Spleen (tissue), 3 donors: ENCODE results near the gene WDFY1.

Experiments
- POLR2A ChIP-seq, 3 donors: fragments of 450-650 bp; IDR thresholded peaks; one replicate each; pipeline ENCODE4 v1.5.1; 2017; ENCODE audit warnings: antibody characterized with exemption in 3 of 3, mild to moderate bottlenecking in 1 of 3
- POLR2AphosphoS5 ChIP-seq, 3 donors: sonication (generic); formaldehyde crosslinking; IDR thresholded peaks; one replicate each; pipeline ENCODE4 v1.5.1; 2017; ENCODE audit warnings: antibody characterized with exemption in 3 of 3

DNA sequence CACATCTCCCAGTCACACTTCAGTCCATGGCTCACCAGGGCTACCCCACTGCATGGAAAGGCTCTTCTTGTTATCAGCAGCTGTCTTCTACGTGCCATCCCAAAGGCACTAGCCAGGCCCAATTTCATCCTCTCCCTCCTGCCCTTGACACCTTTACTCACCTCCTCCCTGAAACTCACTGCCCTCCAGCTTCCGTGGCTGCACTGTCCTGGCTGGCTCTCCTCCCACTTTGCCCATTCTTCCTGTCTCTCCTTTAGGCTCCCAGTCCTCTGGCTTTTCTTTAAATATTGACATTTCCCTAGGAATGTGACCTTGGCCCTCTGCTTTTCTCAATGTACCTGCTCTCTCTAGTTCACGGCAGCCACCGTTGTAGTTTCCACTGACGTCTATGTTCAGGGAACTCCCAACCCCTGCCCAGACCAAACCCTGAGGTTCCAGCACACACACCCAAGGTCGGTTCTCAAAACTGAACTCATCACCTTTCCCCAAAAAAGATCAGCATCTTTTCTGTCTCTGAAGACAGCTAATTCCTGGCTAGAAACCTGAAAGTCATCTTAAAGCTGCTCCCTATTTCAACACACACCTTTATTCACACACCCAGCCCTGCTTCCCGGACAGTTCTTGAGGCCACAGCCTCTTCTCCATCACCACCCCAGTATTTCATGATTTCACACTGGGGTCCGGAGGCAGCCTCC, 36.7 kb downstream of the WDFY1 start:
- no peak for TF ChIP-seq POLR2A (IDR thresholded peaks at IDR 0.05)
- TF ChIP-seq POLR2AphosphoS5 (IDR thresholded peaks at IDR 0.05): no peak
